HepG2 (cell line): ENCODE measurements around the gene PRKACA. TPM values are rescaled to one million over a fixed set of nuclear protein-coding genes. Genes with fewer than 3 reads are reported as not detected.

Experiments used
- ATAC-seq: fragments of 200-7000 bp; cut with Tn5 transposase; 3 replicates; pipeline ENCODE4 v1.9.1; 2020; ENCODE audit warnings: mild to moderate bottlenecking, moderate library complexity
- BruUV-seq: library from RNA; stranded (reverse); fragments of 400-500 nt; replicated peaks from 2 replicates; lab custom pipeline; 2021; lab: Mats Ljungman, UMichigan
- CTCF ChIA-PET: fragments of 300-600 bp; formaldehyde crosslinking; extraction: SDS; loops from one replicate; lab custom pipeline; 2021; ENCODE audit warnings: low total read pairs, inconsistent platforms, low intra/inter-chr PET ratio; lab: Yijun Ruan, JAX
- POLR2A ChIA-PET: fragments of 350-600 bp; sonication (Branson Sonifier 250); formaldehyde crosslinking; loops from one replicate; lab custom pipeline; 2020; ENCODE audit warnings: antibody characterized with exemption, inconsistent platforms; lab: Yijun Ruan, JAX
- DNase-seq: peaks from one replicate; pipeline ENCODE4 v3.0.0-alpha.2; 2015; ENCODE audit warnings: low spot score
- FAIRE-seq: peaks from 3 replicates; lab custom pipeline; 2011; peaks lifted over from hg19 to GRCh38; lab: Jason Lieb, UNC
- H2AFZ ChIP-seq: one replicate; pipeline ENCODE4 v1.6.1; 2011; ENCODE audit warnings: low read length, inconsistent platforms
- H3K27ac ChIP-seq: fragments of 300-600 bp; 3 replicates; pipeline ENCODE4 v1.8.0; 2011; ENCODE audit warnings: mixed run types, mild to moderate bottlenecking, mixed read lengths, low read length, inconsistent platforms; ENCODE audit not compliant: insufficient read depth; ENCODE audit errors: extremely low read length
- H3K27me3 ChIP-seq, 2 experiments: fragments of 200-600 bp in 1 of 2; 2 replicates in 1 of 2; 3 replicates in 1 of 2; pipeline versions ENCODE4 v1.6.0 to v1.8.0; 2011; ENCODE audit warnings: low read length in 2 of 2, mild to moderate bottlenecking in 2 of 2, moderate library complexity in 2 of 2, inconsistent platforms in 1 of 2; ENCODE audit not compliant: insufficient read depth in 2 of 2, control insufficient read depth in 1 of 2
- H3K36me3 ChIP-seq, 2 experiments: fragments of 200-600 bp in 1 of 2; replicated peaks in 1 of 2; 2 replicates in 1 of 2; 3 replicates in 1 of 2; pipeline versions ENCODE4 v1.5.1 to v1.8.0; 2011; ENCODE audit warnings: low read length in 2 of 2, inconsistent platforms in 1 of 2; ENCODE audit not compliant: insufficient read depth in 2 of 2, control insufficient read depth in 1 of 2
- H3K4me1 ChIP-seq: 2 replicates; pipeline ENCODE4 v1.5.1; 2012; ENCODE audit warnings: low read length, inconsistent platforms; ENCODE audit not compliant: insufficient read depth
- H3K4me2 ChIP-seq: 2 replicates; pipeline ENCODE4 v1.6.0; 2011; ENCODE audit warnings: low read depth, low read length, inconsistent platforms
- H3K4me3 ChIP-seq, 3 experiments: fragments of 200-600 bp in 1 of 3; sonication (generic), shearing (Covaris generic) in 1 of 3; replicated peaks in 1 of 3; 2 replicates each; pipeline ENCODE4 v1.5.1; 2011 to 2016; ENCODE audit warnings: low read length in 3 of 3, inconsistent platforms in 2 of 3, low read depth in 2 of 3, mild to moderate bottlenecking in 2 of 3, control low read depth in 1 of 3, mixed read lengths in 1 of 3; ENCODE audit not compliant: insufficient read depth in 1 of 3
- H3K79me2 ChIP-seq: one replicate; pipeline ENCODE4 v1.6.1; 2011; ENCODE audit warnings: low read length, inconsistent platforms; ENCODE audit not compliant: insufficient read depth
- H3K9ac ChIP-seq: 2 replicates; pipeline ENCODE4 v1.6.0; 2011; ENCODE audit warnings: mild to moderate bottlenecking, low read depth, low read length, inconsistent platforms; ENCODE audit not compliant: insufficient read depth
- H3K9me3 ChIP-seq: 2 replicates; pipeline ENCODE4 v1.5.1; 2012; ENCODE audit warnings: mild to moderate bottlenecking, low read length
- H4K20me1 ChIP-seq: 2 replicates; pipeline ENCODE4 v1.6.0; 2011; ENCODE audit warnings: inconsistent platforms, mild to moderate bottlenecking, low read length, moderate library complexity; ENCODE audit not compliant: insufficient read depth
- BATF2 ChIP-seq: sonication (generic); formaldehyde crosslinking; IDR thresholded peaks from 2 replicates; pipeline ENCODE4 v1.8.0; 2022; ENCODE audit warnings: mild to moderate bottlenecking, missing genetic modification reagents, moderate library complexity
- HNF1A ChIP-seq, 2 experiments: sonication (generic) in 1 of 2; formaldehyde crosslinking in 1 of 2; IDR thresholded peaks; 2 replicates each; pipeline versions ENCODE4 v1.4.0 to v1.6.1; 2016 to 2020; ENCODE audit warnings: borderline replicate concordance in 1 of 2, low read depth in 1 of 2, mild to moderate bottlenecking in 1 of 2, missing genetic modification reagents in 1 of 2
- NCOA2 ChIP-seq: sonication (generic); formaldehyde crosslinking; IDR thresholded peaks from 2 replicates; pipeline ENCODE4 v1.8.0; 2022; ENCODE audit warnings: inconsistent platforms
- PAWR ChIP-seq: sonication (generic); formaldehyde crosslinking; IDR thresholded peaks from 2 replicates; pipeline ENCODE4 v1.4.0; 2020; ENCODE audit warnings: missing genetic modification reagents, mild to moderate bottlenecking, borderline replicate concordance
- SALL1 ChIP-seq: sonication (generic); formaldehyde crosslinking; IDR thresholded peaks from 2 replicates; pipeline ENCODE4 v1.8.0; 2022; ENCODE audit warnings: mild to moderate bottlenecking, missing genetic modification reagents
- SMC3 ChIP-seq: IDR thresholded peaks from 2 replicates; pipeline ENCODE4 v1.6.1; 2011; ENCODE audit warnings: low read length, improper control_type of control experiment
- ZBTB33 ChIP-seq: sonication (generic); formaldehyde crosslinking; IDR thresholded peaks from 2 replicates; pipeline ENCODE4 v1.4.0; 2020; ENCODE audit warnings: missing genetic modification reagents
- ZBTB38 ChIP-seq: sonication (generic); formaldehyde crosslinking; IDR thresholded peaks from 2 replicates; pipeline ENCODE4 v1.5.1; 2020; ENCODE audit warnings: mild to moderate bottlenecking, missing genetic modification reagents
- ZFP36 ChIP-seq: fragments of 150-350 bp; IDR thresholded peaks from 2 replicates; pipeline ENCODE4 v1.6.1; 2018; ENCODE audit warnings: borderline replicate concordance, low read length, low read depth; ENCODE audit not compliant: partially characterized antibody
- ZNF121 ChIP-seq: sonication (generic); formaldehyde crosslinking; IDR thresholded peaks from 2 replicates; pipeline ENCODE4 v1.5.0; 2020; ENCODE audit warnings: mild to moderate bottlenecking, missing genetic modification reagents
- ZNF124 ChIP-seq: sonication (generic); formaldehyde crosslinking; IDR thresholded peaks from 2 replicates; pipeline ENCODE4 v1.4.0; 2020; ENCODE audit warnings: missing genetic modification reagents
- ZNF292 ChIP-seq: sonication (generic); formaldehyde crosslinking; IDR thresholded peaks from 2 replicates; pipeline ENCODE4 v1.8.1; 2022; ENCODE audit warnings: mild to moderate bottlenecking, low read depth, missing genetic modification reagents, borderline replicate concordance
- ZNF773 ChIP-seq: sonication (generic); formaldehyde crosslinking; IDR thresholded peaks from 2 replicates; pipeline ENCODE4 v1.4.0; 2020; ENCODE audit warnings: missing genetic modification reagents, borderline replicate concordance
- ZNF883 ChIP-seq: sonication (generic); formaldehyde crosslinking; IDR thresholded peaks from 2 replicates; pipeline ENCODE4 v1.5.1; 2020; ENCODE audit warnings: mild to moderate bottlenecking, missing genetic modification reagents; ENCODE audit errors: not compliant biosample characterization
- WGBS: methylation state at CpG from one replicate; pipeline ENCODE4 v1.1.6; 2017; ENCODE audit warnings: low lambda C conversion rate; 5-methylcytosine and 5-hydroxymethylcytosine counted together
- in situ Hi-C: cut with HindIII; loops from 2 replicates; pipeline ENCODE4 v1.10.0; 2017; ENCODE audit warnings: low pct_unique_long_range_greater_than_20kb; ENCODE audit not compliant: extremely low pct_ligation_motif_present
- intact Hi-C: fragments of 100-400 bp; cut with micrococcal nuclease; formaldehyde crosslinking; loops from one replicate; pipeline ENCODE4 v1.10.0; 2022; ENCODE audit not compliant: unreplicated experiment
- polyA plus RNA-seq, 8 experiments: library from polyadenylated mRNA; depleted of rRNA in 3 of 8; stranded (reverse) in 7 of 8; unstranded in 1 of 8; fragments of >200 nt; fragmentation: Illumina TruSeq in 4 of 8; extraction: Trizol in 4 of 8; gene quantifications; 2 replicates each; pipeline versions ENCODE4 v1.2.1 to v1.2.3, GENCODE V29; 2011 to 2016; ENCODE audit warnings: low read depth in 4 of 8, missing spikeins in 1 of 8, mixed read lengths in 1 of 8; ENCODE audit not compliant: insufficient read depth in 1 of 8
- total RNA-seq, 5 experiments: library from RNA; depleted of rRNA; stranded (reverse); fragments of >200 nt; fragmentation: Illumina TruSeq; extraction: Trizol; gene quantifications; 2 replicates each; pipeline ENCODE4 v1.2.3, GENCODE V29; 2016; ENCODE audit warnings: low read depth in 1 of 5

Gene PRKACA
- total and polyA plus RNA-seq, 2 of the 13 experiments (the other 11 are each of a cell fraction or from before 2014, with no cell fraction given) = 11.0 to 18.2 TPM

- peak; percentile 82 for TF ChIP-seq ZBTB33
These were observed 19.9 kb downstream of the PRKACA start (continued) for GRCh38 chr19:14097532-14098151.

GRCh38 chr19:14096272-14096992 lies 21.1 kb downstream of the PRKACA start:
- intact Hi-C loops = no loop called here
- no peak for FAIRE-seq
- peak; percentile 67 for ATAC-seq
- TF ChIP-seq HNF1A (IDR thresholded peaks at IDR 0.05; ENCODE audit: low read depth) (no peak), HNF1A (CRISPR knock-in tag; IDR thresholded peaks at IDR 0.05; ENCODE audit: borderline replicate concordance) (no peak), SALL1 (no peak), PAWR (CRISPR knock-in tag) (no peak), ZNF773 (CRISPR knock-in tag) (no peak), NCOA2 (CRISPR knock-in tag) (no peak), ZBTB38 (CRISPR knock-in tag) (0 out of 2 replicates have a peak, but pooled peaks have one; percentile 27), BATF2 (no peak), ZNF121 (peak; percentile 74), ZNF883 (CRISPR knock-in tag) (no peak), ZFP36 (no peak), ZNF124 (no peak), SMC3 (peak; percentile 34; the same call in 1 of the 2 replicates), ZNF292 (CRISPR knock-in tag) (no peak)

More at GRCh38 chr19:14096272-14096992, 21.1 kb downstream of the PRKACA start:
- no TSS peak for BruUV-seq
- H3K79me2 ChIP-seq = no peaks in the 10 kb centered on the region
- H3K9me3 ChIP-seq = peaks cover 6% of the 10 kb centered on the region; the same call in 1 of the 2 replicates
- POLR2A ChIA-PET = interaction anchor here (1.0 to 1.3 kb wide), 2 partner anchors 21 to 22 kb away, joined by 3 read pairs; partner anchors contain the start of gene PRKACA
- H2AFZ ChIP-seq = no peak overlapping the region
- no peak overlapping the region for H3K9ac ChIP-seq
- no peaks in the 10 kb centered on the region for H4K20me1 ChIP-seq
- in situ Hi-C loops = no loop called here
- H3K36me3 ChIP-seq = peaks cover 3 to 15% of the 10 kb centered on the region in 2 experiments; a peak in 4 of 5 replicates
- no peak overlapping the region for H3K4me2 ChIP-seq
- no peak overlapping the region for H3K4me3 ChIP-seq
- CTCF ChIA-PET = no interaction called here
- 95% methylated on average over 8 of the region's 11 CpGs for WGBS
- no peak for DNase-seq
- no peaks in the 10 kb centered on the region for H3K27me3 ChIP-seq
- H3K27ac ChIP-seq = no peak overlapping the region
- H3K4me1 ChIP-seq = peaks cover 6% of the 10 kb centered on the region
